Transverse colon (tissue), 4 donors: Measurements from ENCODE around the gene JPH3. TPM values are rescaled to one million over a fixed set of nuclear protein-coding genes. Genes with fewer than 3 reads are reported as not detected.

ENCODE experiments used
- DNase-seq: peaks from one replicate; pipeline ENCODE4 v3.0.0-alpha.2; 2019
- H3K27ac ChIP-seq, 4 donors: fragments of 200-600 bp; sonication (generic); 2 replicates each; pipeline ENCODE4 v1.5.1; 2016 to 2018; ENCODE audit warnings: inconsistent platforms in 4 of 4
- H3K27me3 ChIP-seq: fragments of 200-600 bp; sonication (generic); 2 replicates; pipeline ENCODE4 v1.5.1; 2017; ENCODE audit warnings: inconsistent platforms
- H3K36me3 ChIP-seq, 4 donors: fragments of 200-600 bp; sonication (generic); 2 replicates each; pipeline ENCODE4 v1.5.1; 2017 to 2019; ENCODE audit warnings: inconsistent platforms in 4 of 4
- H3K4me1 ChIP-seq, 4 donors: fragments of 200-600 bp; sonication (generic); 2 replicates each; pipeline ENCODE4 v1.5.1; 2017 to 2020; ENCODE audit warnings: inconsistent platforms in 4 of 4
- H3K4me3 ChIP-seq, 4 donors: fragments of 200-600 bp; sonication (generic); 1 replicate in 1 of 4; 2 replicates in 3 of 4; pipeline versions ENCODE4 v1.5.1 to v1.6.1; 2017 to 2019; ENCODE audit warnings: inconsistent platforms in 4 of 4
- H3K9me3 ChIP-seq, 2 donors: fragments of 200-600 bp; sonication (generic); 2 replicates each; pipeline ENCODE4 v1.5.1; 2017 to 2019; ENCODE audit warnings: inconsistent platforms in 2 of 2
- EP300 ChIP-seq: sonication (generic); formaldehyde crosslinking; IDR thresholded peaks from one replicate; pipeline ENCODE4 v1.6.1; 2017; ENCODE audit warnings: antibody characterized with exemption, low read depth
- POLR2A ChIP-seq: fragments of 450-650 bp; IDR thresholded peaks from one replicate; pipeline ENCODE4 v1.6.1; 2016; ENCODE audit warnings: antibody characterized with exemption, mild to moderate bottlenecking, moderate library complexity
- POLR2AphosphoS5 ChIP-seq, 3 donors: sonication (generic); formaldehyde crosslinking; IDR thresholded peaks; one replicate each; pipeline ENCODE4 v1.6.1; 2016; ENCODE audit warnings: antibody characterized with exemption in 3 of 3
- WGBS, 2 donors: methylation state at CpG; one replicate each; pipeline ENCODE4 v1.1.5; 2018; ENCODE audit warnings: low coverage in 1 of 2; 5-methylcytosine and 5-hydroxymethylcytosine counted together
- in situ Hi-C, 4 donors: fragments of 200-750 bp; cut with MboI; loops; one replicate each; pipeline versions ENCODE4 v1.15.0 to v1.15.1; 2017; ENCODE audit warnings: low sequenced_read_pairs in 3 of 4, low pct_ligation_motif_present in 1 of 4, low pct_unique_long_range_greater_than_20kb in 1 of 4
- intact Hi-C: fragments of 100-400 bp; cut with DNase I; formaldehyde crosslinking; loops from one replicate; pipeline ENCODE4 v1.15.1; 2023; ENCODE audit warnings: low total_unique reads
- total RNA-seq, 4 donors: library from RNA; depleted of rRNA; stranded (reverse); fragments of >200 nt; gene quantifications; one replicate each; pipeline ENCODE4 v1.1.0, GENCODE V29; 2016
- TF ChIP-seq, protein P1 (sequence below), 5 experiments: fragments of 200-600 bp in 3 of 5; fragments of 450-650 bp in 2 of 5; sonication (generic) in 3 of 5; IDR thresholded peaks; 1 replicate in 2 of 5; 2 replicates in 3 of 5; pipeline ENCODE4 v1.5.1; 2016 to 2017; ENCODE audit warnings: antibody characterized with exemption in 5 of 5, inconsistent platforms in 3 of 5, mild to moderate bottlenecking in 2 of 5, moderate library complexity in 1 of 5

Gene JPH3
- total RNA-seq, 4 donors from 2014 or later: 0.32 to 5.2 (median 0.41) TPM; not detected in 1

DNA sequence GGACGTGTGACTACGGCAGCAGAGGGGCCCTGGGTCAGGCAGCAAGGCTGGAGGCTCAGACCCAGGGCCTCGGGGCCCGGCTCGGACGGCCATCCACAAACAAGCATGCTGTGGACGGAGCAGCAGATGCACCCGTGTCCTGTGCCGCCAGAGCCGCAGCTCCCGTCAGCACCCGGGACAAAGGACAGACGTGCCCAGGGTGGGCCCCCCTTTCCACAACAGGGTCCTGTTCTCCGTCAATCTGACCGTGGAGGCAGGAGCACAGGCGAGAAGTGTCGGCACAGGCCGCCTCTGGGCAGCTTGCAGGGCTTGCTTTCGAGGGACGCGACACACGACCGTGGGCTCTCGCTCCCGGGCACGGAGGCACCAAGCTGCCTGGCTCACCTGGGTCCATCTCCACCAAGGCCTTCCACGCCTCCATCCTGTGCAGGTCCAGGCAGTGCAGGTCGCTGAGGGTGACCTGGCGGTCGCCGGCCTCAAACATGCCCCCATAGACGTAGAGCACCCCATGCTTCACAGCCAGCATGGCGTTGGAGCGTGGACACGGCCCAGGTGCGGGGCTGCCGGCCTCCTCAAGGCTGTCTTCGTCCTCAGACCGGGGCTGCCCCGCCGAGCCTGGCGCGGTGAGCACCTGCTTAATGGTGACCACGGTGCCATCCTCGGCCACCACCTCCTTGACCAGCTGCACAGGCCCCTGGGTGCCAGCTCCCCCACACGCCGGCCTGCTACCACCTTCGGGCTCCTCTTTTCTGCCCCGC lies 106.8 kb downstream of the JPH3 start:
- DNase-seq: no peak
- in situ Hi-C loops: no loop called here
- Histone ChIP-seq H3K27me3 (no peaks in the 10 kb centered on the region), H3K9me3 (no peaks in the 10 kb centered on the region), H3K36me3 (peaks cover 0 to 18% (median 4%) of the 10 kb centered on the region in 4 donors), H3K27ac (no peak overlapping the region), H3K4me3 (no peak overlapping the region), H3K4me1 (peaks cover 0 to 3% (median 0%) of the 10 kb centered on the region in 4 donors)
- WGBS, 2 donors: 93 to 97% methylated on average over 3 to 46 of the region's 49 CpGs
- no peak for TF ChIP-seq EP300
- TF ChIP-seq POLR2AphosphoS5 (IDR thresholded peaks at IDR 0.05): no peak
- TF ChIP-seq POLR2A: no peak
- TF ChIP-seq, protein P1, sequence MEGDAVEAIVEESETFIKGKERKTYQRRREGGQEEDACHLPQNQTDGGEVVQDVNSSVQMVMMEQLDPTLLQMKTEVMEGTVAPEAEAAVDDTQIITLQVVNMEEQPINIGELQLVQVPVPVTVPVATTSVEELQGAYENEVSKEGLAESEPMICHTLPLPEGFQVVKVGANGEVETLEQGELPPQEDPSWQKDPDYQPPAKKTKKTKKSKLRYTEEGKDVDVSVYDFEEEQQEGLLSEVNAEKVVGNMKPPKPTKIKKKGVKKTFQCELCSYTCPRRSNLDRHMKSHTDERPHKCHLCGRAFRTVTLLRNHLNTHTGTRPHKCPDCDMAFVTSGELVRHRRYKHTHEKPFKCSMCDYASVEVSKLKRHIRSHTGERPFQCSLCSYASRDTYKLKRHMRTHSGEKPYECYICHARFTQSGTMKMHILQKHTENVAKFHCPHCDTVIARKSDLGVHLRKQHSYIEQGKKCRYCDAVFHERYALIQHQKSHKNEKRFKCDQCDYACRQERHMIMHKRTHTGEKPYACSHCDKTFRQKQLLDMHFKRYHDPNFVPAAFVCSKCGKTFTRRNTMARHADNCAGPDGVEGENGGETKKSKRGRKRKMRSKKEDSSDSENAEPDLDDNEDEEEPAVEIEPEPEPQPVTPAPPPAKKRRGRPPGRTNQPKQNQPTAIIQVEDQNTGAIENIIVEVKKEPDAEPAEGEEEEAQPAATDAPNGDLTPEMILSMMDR (IDR thresholded peaks at IDR 0.05): no peak
- intact Hi-C loops: no loop called here

DNA sequence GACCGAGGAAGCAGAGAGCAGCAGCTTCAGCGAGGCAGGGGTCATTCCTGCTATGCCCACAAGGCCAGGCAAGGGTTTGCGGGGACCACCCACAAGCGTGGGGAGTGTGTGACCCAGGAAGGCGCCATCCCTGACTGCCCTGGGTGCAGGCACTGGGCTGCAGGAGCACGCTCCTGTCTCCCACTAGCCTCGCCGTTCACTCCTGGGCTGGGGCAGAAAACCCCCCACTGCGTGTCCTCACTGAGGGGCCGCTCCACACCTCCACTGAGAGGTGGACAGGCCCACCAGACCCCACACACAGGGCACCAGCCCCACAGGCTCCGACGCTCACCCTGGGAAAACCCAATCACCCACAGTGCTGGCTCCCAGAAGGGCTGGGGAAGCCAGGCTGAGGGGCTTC lies 107.4 kb downstream of the JPH3 start:
- intact Hi-C loops: no loop called here
- DNase-seq: no peak
- no peak overlapping the region for H3K27ac ChIP-seq
- peaks cover 0 to 18% (median 4%) of the 10 kb centered on the region in 4 donors for H3K36me3 ChIP-seq
- H3K9me3 ChIP-seq: no peaks in the 10 kb centered on the region
- H3K4me1 ChIP-seq: peaks cover 0 to 3% (median 0%) of the 10 kb centered on the region in 4 donors
- no peak overlapping the region for H3K4me3 ChIP-seq
- 82 to 96% methylated on average over 4 to 12 of the region's 12 CpGs for WGBS, 2 donors
- in situ Hi-C loops: no loop called here
- TF ChIP-seq EP300 (no peak), POLR2A (no peak), POLR2AphosphoS5 (IDR thresholded peaks at IDR 0.05) (no peak)
- TF ChIP-seq, protein P1 (IDR thresholded peaks at IDR 0.05): no peak
- H3K27me3 ChIP-seq: no peaks in the 10 kb centered on the region

DNA sequence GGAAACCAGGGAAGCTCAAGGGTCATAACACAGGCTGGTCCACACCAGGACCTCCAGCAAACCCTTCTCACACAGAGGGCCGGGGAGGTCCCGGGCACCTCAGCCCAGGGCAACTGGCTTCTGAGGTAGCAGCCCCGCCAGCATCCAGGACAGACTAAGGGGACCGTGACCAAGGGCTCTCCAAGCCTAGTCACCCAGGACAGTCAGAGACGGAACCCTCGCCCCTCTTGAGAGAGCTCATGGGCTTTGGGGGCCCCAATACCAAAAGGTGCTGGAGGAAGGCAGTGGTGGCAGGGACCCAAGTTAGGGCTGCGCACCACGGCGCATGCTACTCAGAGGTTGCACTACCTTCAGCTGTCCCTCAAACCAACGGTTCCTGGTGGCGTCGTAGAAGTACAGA lies 108.6 kb downstream of the JPH3 start:
- Histone ChIP-seq H3K9me3 (no peaks in the 10 kb centered on the region), H3K27ac (no peak overlapping the region), H3K4me3 (no peak overlapping the region), H3K27me3 (no peaks in the 10 kb centered on the region), H3K4me1 (peaks cover 0 to 3% (median 0%) of the 10 kb centered on the region in 4 donors), H3K36me3 (peaks cover 0 to 18% (median 4%) of the 10 kb centered on the region in 4 donors)
- intact Hi-C loops: no loop called here
- 92 to 94% methylated on average over 5 to 12 of the region's 12 CpGs for WGBS, 2 donors
- DNase-seq: no peak
- TF ChIP-seq POLR2A (no peak), EP300 (no peak)
- TF ChIP-seq, protein P1 (IDR thresholded peaks at IDR 0.05): no peak
- in situ Hi-C loops: no loop called here

DNA sequence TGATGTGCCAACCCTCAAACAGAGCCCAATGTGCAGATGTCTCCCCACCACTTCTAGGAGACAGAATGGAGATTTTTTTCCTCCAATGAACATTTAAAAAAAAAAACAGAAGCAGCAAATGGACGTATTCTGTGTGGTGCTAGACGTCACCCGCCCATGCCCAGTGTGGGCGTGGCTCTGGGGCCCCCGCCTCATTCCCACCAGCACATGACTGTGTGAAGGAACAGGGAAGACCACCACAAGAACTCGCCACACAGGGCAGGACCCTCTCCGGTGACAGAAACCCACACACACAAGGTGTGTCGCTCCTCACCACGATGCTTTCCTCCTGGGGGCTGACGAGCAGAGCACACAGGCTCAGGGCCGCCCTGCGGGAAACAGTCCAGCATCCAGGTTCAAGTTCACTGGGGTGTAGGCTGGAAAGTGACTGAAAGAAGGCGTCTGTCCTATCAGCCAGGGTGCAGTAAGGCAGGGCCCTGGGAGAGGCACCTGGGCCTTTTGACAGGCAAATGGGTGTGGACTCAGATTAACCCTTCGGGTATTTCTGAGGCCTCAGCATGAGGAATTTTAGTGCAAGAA lies 110.0 kb downstream of the JPH3 start:
- no peak overlapping the region for H3K4me3 ChIP-seq
- no peaks in the 10 kb centered on the region for H3K27me3 ChIP-seq
- DNase-seq: no peak
- H3K4me1 ChIP-seq: peaks cover 0 to 3% (median 0%) of the 10 kb centered on the region in 4 donors
- 85% methylated on average over 14 of the region's 14 CpGs; no CpG with 5 or more reads in 1 of the 2 donors for WGBS, 2 donors
- no peak overlapping the region for H3K27ac ChIP-seq
- H3K36me3 ChIP-seq: peaks cover 0 to 17% (median 4%) of the 10 kb centered on the region in 4 donors
- TF ChIP-seq POLR2A (no peak), EP300 (no peak), POLR2AphosphoS5 (IDR thresholded peaks at IDR 0.05) (no peak)
- TF ChIP-seq, protein P1 (IDR thresholded peaks at IDR 0.05): no peak
- in situ Hi-C loops: no loop called here
- intact Hi-C loops: no loop called here
- H3K9me3 ChIP-seq: no peaks in the 10 kb centered on the region
